Measurements from ENCODE around the gene ZNF584.

ZNF584 gene

DNA sequence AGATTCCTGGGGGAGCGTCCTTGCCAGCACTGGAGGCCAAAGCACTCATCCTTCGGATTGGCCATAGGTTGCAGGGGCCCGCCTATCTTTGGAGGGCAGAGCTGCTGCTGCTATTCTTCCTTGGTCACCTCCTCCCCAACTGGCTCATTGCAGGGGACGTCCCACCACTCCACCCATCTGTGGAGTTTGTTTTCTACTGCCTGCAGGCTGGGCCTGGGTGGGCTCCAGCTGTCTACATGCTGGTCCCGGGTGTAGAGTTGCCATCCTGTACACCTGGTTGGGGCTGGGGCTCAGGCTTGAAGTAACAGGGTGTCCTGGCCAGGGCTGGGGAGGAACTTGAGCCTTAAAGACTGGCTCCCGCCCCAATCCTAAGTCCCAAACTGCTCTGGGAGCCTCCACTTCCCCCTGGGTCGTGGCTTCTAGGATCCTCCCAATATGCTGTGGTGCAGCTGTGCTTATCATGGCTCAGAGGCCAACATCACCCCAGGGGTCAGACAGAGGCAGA lies 10.9 kb upstream of the ZNF584 start:
- H4K20me1 ChIP-seq (ENCODE audit: insufficient read depth, low read length, poor library complexity, severe bottlenecking): peaks cover 13% of the 10 kb centered on the region
- no peaks in the 10 kb centered on the region for H3K9me2 ChIP-seq (replicated peaks; ENCODE audit: low read depth, low read length)
- no peaks in the 10 kb centered on the region for H3F3A ChIP-seq (ENCODE audit: low read depth)
- H3K9ac ChIP-seq (ENCODE audit: low read depth, low read length, poor library complexity, severe bottlenecking): no peak overlapping the region
- H3K4me2 ChIP-seq (ENCODE audit: low read depth, low read length, poor library complexity, severe bottlenecking): no peak overlapping the region
- H3K79me2 ChIP-seq (ENCODE audit: insufficient read depth, low read length): peaks cover 3% of the 10 kb centered on the region
- H3K4me3 ChIP-seq (ENCODE audit: low read length, poor library complexity, severe bottlenecking): no peak overlapping the region
- peaks cover 12% of the 10 kb centered on the region for H3K4me1 ChIP-seq (ENCODE audit: insufficient read depth, low read length, poor library complexity, severe bottlenecking)
- H3K27me3 ChIP-seq (ENCODE audit: insufficient read depth, low read length, poor library complexity, severe bottlenecking): no peaks in the 10 kb centered on the region
- no peak overlapping the region for H2AFZ ChIP-seq (ENCODE audit: low read length)
- no peak for TF ChIP-seq EZH2phosphoT487 (IDR thresholded peaks at IDR 0.05; ENCODE audit: borderline replicate concordance)
- TF ChIP-seq, protein P1, sequence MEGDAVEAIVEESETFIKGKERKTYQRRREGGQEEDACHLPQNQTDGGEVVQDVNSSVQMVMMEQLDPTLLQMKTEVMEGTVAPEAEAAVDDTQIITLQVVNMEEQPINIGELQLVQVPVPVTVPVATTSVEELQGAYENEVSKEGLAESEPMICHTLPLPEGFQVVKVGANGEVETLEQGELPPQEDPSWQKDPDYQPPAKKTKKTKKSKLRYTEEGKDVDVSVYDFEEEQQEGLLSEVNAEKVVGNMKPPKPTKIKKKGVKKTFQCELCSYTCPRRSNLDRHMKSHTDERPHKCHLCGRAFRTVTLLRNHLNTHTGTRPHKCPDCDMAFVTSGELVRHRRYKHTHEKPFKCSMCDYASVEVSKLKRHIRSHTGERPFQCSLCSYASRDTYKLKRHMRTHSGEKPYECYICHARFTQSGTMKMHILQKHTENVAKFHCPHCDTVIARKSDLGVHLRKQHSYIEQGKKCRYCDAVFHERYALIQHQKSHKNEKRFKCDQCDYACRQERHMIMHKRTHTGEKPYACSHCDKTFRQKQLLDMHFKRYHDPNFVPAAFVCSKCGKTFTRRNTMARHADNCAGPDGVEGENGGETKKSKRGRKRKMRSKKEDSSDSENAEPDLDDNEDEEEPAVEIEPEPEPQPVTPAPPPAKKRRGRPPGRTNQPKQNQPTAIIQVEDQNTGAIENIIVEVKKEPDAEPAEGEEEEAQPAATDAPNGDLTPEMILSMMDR (conservative IDR thresholded peaks at IDR 0.05; ENCODE audit: low read length): no peak
- H3K9me3 ChIP-seq (ENCODE audit: insufficient read depth, low read depth, low read length): no peaks in the 10 kb centered on the region
- peaks cover 27% of the 10 kb centered on the region; the same call in 1 of the 2 replicates for H3K36me3 ChIP-seq (ENCODE audit: insufficient read depth, low read length)

DNA sequence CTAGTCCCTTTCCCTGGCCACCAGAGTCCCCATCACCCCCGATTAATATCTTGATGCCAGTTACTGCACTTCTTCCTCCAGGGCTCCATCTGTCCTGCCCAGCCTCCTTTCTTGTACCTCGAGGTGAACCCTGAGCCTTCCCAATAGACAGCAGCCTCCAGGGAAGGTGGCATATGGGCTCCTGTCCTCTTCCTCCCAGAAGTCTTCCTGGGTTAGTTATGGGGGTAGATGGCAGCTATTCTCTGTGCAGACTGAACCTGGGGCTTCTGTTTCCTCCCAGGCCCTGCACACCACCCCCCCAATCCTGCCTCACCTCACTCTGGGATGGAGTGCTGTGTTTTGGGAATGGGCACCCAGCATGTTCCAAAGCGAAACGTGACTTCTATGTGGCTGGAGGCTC lies 10.4 kb upstream of the ZNF584 start:
- TF ChIP-seq, protein P1 (conservative IDR thresholded peaks at IDR 0.05; ENCODE audit: low read length): no peak
- no peak for TF ChIP-seq EZH2phosphoT487 (IDR thresholded peaks at IDR 0.05; ENCODE audit: borderline replicate concordance)
- H3K4me2 ChIP-seq (ENCODE audit: low read depth, low read length, poor library complexity, severe bottlenecking): no peak overlapping the region
- H3K4me1 ChIP-seq (ENCODE audit: insufficient read depth, low read length, poor library complexity, severe bottlenecking): peaks cover 12% of the 10 kb centered on the region
- no peak overlapping the region for H3K9ac ChIP-seq (ENCODE audit: low read depth, low read length, poor library complexity, severe bottlenecking)
- H3K9me3 ChIP-seq (ENCODE audit: insufficient read depth, low read depth, low read length): no peaks in the 10 kb centered on the region
- H3K9me2 ChIP-seq (replicated peaks; ENCODE audit: low read depth, low read length): no peaks in the 10 kb centered on the region
- H3K4me3 ChIP-seq (ENCODE audit: low read length, poor library complexity, severe bottlenecking): no peak overlapping the region
- peaks cover 22% of the 10 kb centered on the region; the same call in 1 of the 2 replicates for H3K36me3 ChIP-seq (ENCODE audit: insufficient read depth, low read length)
- no peak overlapping the region for H2AFZ ChIP-seq (ENCODE audit: low read length)
- peaks cover 4% of the 10 kb centered on the region; the same call in 1 of the 2 replicates for H3F3A ChIP-seq (ENCODE audit: low read depth)
- H4K20me1 ChIP-seq (ENCODE audit: insufficient read depth, low read length, poor library complexity, severe bottlenecking): peaks cover 10% of the 10 kb centered on the region
- H3K27me3 ChIP-seq (ENCODE audit: insufficient read depth, low read length, poor library complexity, severe bottlenecking): no peaks in the 10 kb centered on the region
- no peaks in the 10 kb centered on the region for H3K79me2 ChIP-seq (ENCODE audit: insufficient read depth, low read length)

DNA sequence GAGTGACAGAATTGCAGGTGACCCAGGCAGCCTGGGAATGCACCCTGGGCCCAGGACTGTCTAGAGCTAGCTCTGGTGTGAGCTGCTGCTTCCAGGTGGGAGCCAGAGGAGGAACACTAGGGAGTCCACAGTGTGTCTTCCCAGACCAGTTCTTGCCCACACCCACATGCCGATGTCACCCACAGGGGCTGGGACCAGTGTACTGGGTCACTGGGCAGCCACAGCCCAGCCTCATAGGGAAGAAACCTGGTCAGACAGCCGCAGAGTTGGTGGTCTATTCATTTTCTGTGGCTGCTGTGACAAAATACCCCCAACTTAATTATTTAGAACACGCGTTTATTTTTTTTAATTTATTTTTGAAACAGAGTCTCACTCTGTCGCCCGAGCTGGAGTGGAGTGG lies 9.9 kb upstream of the ZNF584 start:
- no peak overlapping the region for H2AFZ ChIP-seq (ENCODE audit: low read length)
- TF ChIP-seq, protein P1 (conservative IDR thresholded peaks at IDR 0.05; ENCODE audit: low read length): no peak
- TF ChIP-seq EZH2phosphoT487 (IDR thresholded peaks at IDR 0.05; ENCODE audit: borderline replicate concordance): no peak
- peaks cover 7% of the 10 kb centered on the region for H4K20me1 ChIP-seq (ENCODE audit: insufficient read depth, low read length, poor library complexity, severe bottlenecking)
- no peaks in the 10 kb centered on the region for H3K9me2 ChIP-seq (replicated peaks; ENCODE audit: low read depth, low read length)
- H3K9ac ChIP-seq (ENCODE audit: low read depth, low read length, poor library complexity, severe bottlenecking): no peak overlapping the region
- no peaks in the 10 kb centered on the region for H3K79me2 ChIP-seq (ENCODE audit: insufficient read depth, low read length)
- peaks cover 6% of the 10 kb centered on the region; the same call in 1 of the 2 replicates for H3F3A ChIP-seq (ENCODE audit: low read depth)
- no peaks in the 10 kb centered on the region for H3K9me3 ChIP-seq (ENCODE audit: insufficient read depth, low read depth, low read length)
- no peak overlapping the region for H3K4me2 ChIP-seq (ENCODE audit: low read depth, low read length, poor library complexity, severe bottlenecking)
- peaks cover 18% of the 10 kb centered on the region; the same call in 1 of the 2 replicates for H3K36me3 ChIP-seq (ENCODE audit: insufficient read depth, low read length)
- no peaks in the 10 kb centered on the region for H3K27me3 ChIP-seq (ENCODE audit: insufficient read depth, low read length, poor library complexity, severe bottlenecking)
- H3K4me3 ChIP-seq (ENCODE audit: low read length, poor library complexity, severe bottlenecking): no peak overlapping the region
- peaks cover 12% of the 10 kb centered on the region for H3K4me1 ChIP-seq (ENCODE audit: insufficient read depth, low read length, poor library complexity, severe bottlenecking)

Data from Loucy (cell line).